Measurements from ENCODE around the gene SYVN1.

SYVN1 gene

GRCh38 chr11:65095427-65095826, 38.9 kb downstream of the SYVN1 start:
- H3K9me3 Mint-ChIP-seq = no peaks in the 10 kb centered on the region
- peaks cover 21% of the 10 kb centered on the region for H3K36me3 Mint-ChIP-seq (ENCODE audit: insufficient read depth)
- no peaks in the 10 kb centered on the region for H3K27me3 Mint-ChIP-seq
- DNase-seq (no peak), ATAC-seq (replicated peaks) (no peak)
- H3K4me3 Mint-ChIP-seq = peak overlapping the region; percentile 77 to 85
- H3K27ac Mint-ChIP-seq = peak overlapping the region; percentile 89 to 92
- H3K4me1 Mint-ChIP-seq (ENCODE audit: low read depth in 2 of 2) = peaks cover 3 to 16% of the 10 kb centered on the region in 2 donors

GRCh38 chr11:65090628-65091027, 43.7 kb downstream of the SYVN1 start:
- Mint-ChIP-seq H3K36me3 (ENCODE audit: insufficient read depth) (peaks cover 21% of the 10 kb centered on the region), H3K4me3 (no peak overlapping the region), H3K27me3 (no peaks in the 10 kb centered on the region), H3K9me3 (no peaks in the 10 kb centered on the region), H3K27ac (no peak overlapping the region), H3K4me1 (ENCODE audit: low read depth in 2 of 2) (peaks cover 3 to 4% of the 10 kb centered on the region in 2 donors)
- ATAC-seq (replicated peaks) (no peak), DNase-seq (no peak)

- Mint-ChIP-seq H3K27me3 (no peaks in the 10 kb centered on the region), H3K27ac (no peak overlapping the region), H3K9me3 (no peaks in the 10 kb centered on the region)
Measured at GRCh38 chr11:65089621-65090020, 44.7 kb downstream of the SYVN1 start.

GRCh38 chr11:65087827-65088226, 46.5 kb downstream of the SYVN1 start:
- Mint-ChIP-seq H3K36me3 (ENCODE audit: insufficient read depth) (peaks cover 48% of the 10 kb centered on the region), H3K9me3 (no peaks in the 10 kb centered on the region), H3K4me1 (ENCODE audit: low read depth in 2 of 2) (peaks cover 14 to 23% of the 10 kb centered on the region in 2 donors), H3K4me3 (no peak overlapping the region), H3K27me3 (no peaks in the 10 kb centered on the region), H3K27ac (peak overlapping the region in 1 of 2 donors; percentile 38)
- no peak for DNase-seq
- ATAC-seq (replicated peaks) = no peak

More at GRCh38 chr11:65089621-65090020, 44.7 kb downstream of the SYVN1 start:
- Mint-ChIP-seq H3K4me3 (no peak overlapping the region), H3K36me3 (ENCODE audit: insufficient read depth) (peaks cover 30% of the 10 kb centered on the region), H3K4me1 (ENCODE audit: low read depth in 2 of 2) (peaks cover 8 to 9% of the 10 kb centered on the region in 2 donors)
- no peak for DNase-seq
- no peak for ATAC-seq (replicated peaks)

GRCh38 chr11:65087216-65087615, 47.1 kb downstream of the SYVN1 start:
- Mint-ChIP-seq H3K36me3 (ENCODE audit: insufficient read depth) (peaks cover 48% of the 10 kb centered on the region), H3K4me1 (ENCODE audit: low read depth in 2 of 2) (peaks cover 14 to 23% of the 10 kb centered on the region in 2 donors), H3K9me3 (no peaks in the 10 kb centered on the region), H3K4me3 (no peak overlapping the region), H3K27me3 (no peaks in the 10 kb centered on the region), H3K27ac (no peak overlapping the region)
- DNase-seq (no peak), ATAC-seq (replicated peaks) (no peak)

- DNase-seq = no peak
Measured at GRCh38 chr11:65086809-65087208, 47.5 kb downstream of the SYVN1 start.

GRCh38 chr11:65085446-65085845, 48.9 kb downstream of the SYVN1 start:
- no peak for DNase-seq
- H3K27me3 Mint-ChIP-seq = no peaks in the 10 kb centered on the region
- H3K27ac Mint-ChIP-seq = peak overlapping the region; percentile 98 to 99
- peaks cover 14 to 23% of the 10 kb centered on the region in 2 donors for H3K4me1 Mint-ChIP-seq (ENCODE audit: low read depth in 2 of 2)
- ATAC-seq (replicated peaks) = no peak
- peaks cover 48% of the 10 kb centered on the region for H3K36me3 Mint-ChIP-seq (ENCODE audit: insufficient read depth)
- H3K9me3 Mint-ChIP-seq = no peaks in the 10 kb centered on the region
- peak overlapping the region; percentile 92 to 96 for H3K4me3 Mint-ChIP-seq

More at GRCh38 chr11:65086809-65087208, 47.5 kb downstream of the SYVN1 start:
- no peak for ATAC-seq (replicated peaks)
- Mint-ChIP-seq H3K27ac (no peak overlapping the region), H3K4me3 (no peak overlapping the region), H3K36me3 (ENCODE audit: insufficient read depth) (peaks cover 48% of the 10 kb centered on the region), H3K4me1 (ENCODE audit: low read depth in 2 of 2) (peaks cover 14 to 23% of the 10 kb centered on the region in 2 donors), H3K9me3 (no peaks in the 10 kb centered on the region), H3K27me3 (no peaks in the 10 kb centered on the region)

GRCh38 chr11:65084598-65085375, 49.5 kb downstream of the SYVN1 start:
- Mint-ChIP-seq H3K4me3 (peak overlapping the region; percentile 92 to 96), H3K27ac (peak overlapping the region; percentile 98 to 99), H3K4me1 (ENCODE audit: low read depth in 2 of 2) (peaks cover 14 to 23% of the 10 kb centered on the region in 2 donors), H3K9me3 (no peaks in the 10 kb centered on the region), H3K36me3 (ENCODE audit: insufficient read depth) (peaks cover 45% of the 10 kb centered on the region), H3K27me3 (no peaks in the 10 kb centered on the region)
- DNase-seq (no peak), ATAC-seq (replicated peaks) (no peak)

- peak within 1 kb of the TSS; percentile 92 to 96 for H3K4me3 Mint-ChIP-seq
- peak; percentile 94 for ATAC-seq (replicated peaks)
- H3K27ac Mint-ChIP-seq = peak within 1 kb of the TSS; percentile 98 to 99
- H3K36me3 Mint-ChIP-seq (ENCODE audit: insufficient read depth) = peaks cover 45% of the 10 kb centered on the region
- H3K9me3 Mint-ChIP-seq = no peaks in the 10 kb centered on the region
- no peaks in the 10 kb centered on the region for H3K27me3 Mint-ChIP-seq
- peak; percentile 96 to 98 (median 97) for DNase-seq
- H3K4me1 Mint-ChIP-seq (ENCODE audit: low read depth in 2 of 2) = peaks cover 14 to 23% of the 10 kb centered on the region in 2 donors
Measured at GRCh38 chr11:65083834-65084597, 50.3 kb downstream of the SYVN1 start, which contains the start of the genes CDCA5 and ZFPL1. TSS of gene CDCA5 (minus strand) at chr11:65084040. CDS start at chr11:65083978, 62 bp downstream. TSS of gene ZFPL1 (plus strand) at chr11:65084222. CDS start at chr11:65084699, 477 bp downstream.

- Mint-ChIP-seq H3K4me3 (peak overlapping the region; percentile 92 to 96), H3K36me3 (ENCODE audit: insufficient read depth) (peaks cover 42% of the 10 kb centered on the region), H3K4me1 (ENCODE audit: low read depth in 2 of 2) (peaks cover 14 to 23% of the 10 kb centered on the region in 2 donors), H3K27ac (peak overlapping the region; percentile 98 to 99), H3K27me3 (no peaks in the 10 kb centered on the region), H3K9me3 (no peaks in the 10 kb centered on the region)
- ATAC-seq (replicated peaks) (no peak), DNase-seq (no peak)
Measured at GRCh38 chr11:65083134-65083833, 51.0 kb downstream of the SYVN1 start.

GRCh38 chr11:65078786-65079342, 55.5 kb downstream of the SYVN1 start:
- Mint-ChIP-seq H3K27me3 (no peaks in the 10 kb centered on the region), H3K27ac (peak overlapping the region in 1 of 2 donors; percentile 35), H3K9me3 (no peaks in the 10 kb centered on the region), H3K4me3 (no peak overlapping the region), H3K36me3 (ENCODE audit: insufficient read depth) (peaks cover 11% of the 10 kb centered on the region), H3K4me1 (ENCODE audit: low read depth in 2 of 2) (peaks cover 0 to 13% of the 10 kb centered on the region in 2 donors)
- ATAC-seq (replicated peaks) (no peak), DNase-seq (no peak)

- peak; percentile 97 for ATAC-seq (replicated peaks)
- Mint-ChIP-seq H3K4me1 (ENCODE audit: low read depth in 2 of 2) (peaks cover 0 to 6% of the 10 kb centered on the region in 2 donors), H3K36me3 (ENCODE audit: insufficient read depth) (peaks cover 4% of the 10 kb centered on the region), H3K27me3 (no peaks in the 10 kb centered on the region), H3K27ac (peak overlapping the region in 1 of 2 donors; percentile 35), H3K9me3 (no peaks in the 10 kb centered on the region), H3K4me3 (no peak overlapping the region)
- DNase-seq = peak; percentile 59 to 68 (median 65)
Measured at GRCh38 chr11:65078151-65078550, 56.2 kb downstream of the SYVN1 start.

GRCh38 chr11:65077451-65077850, 56.9 kb downstream of the SYVN1 start:
- ATAC-seq (replicated peaks) (no peak), DNase-seq (no peak)
- Mint-ChIP-seq H3K27ac (no peak overlapping the region), H3K4me1 (ENCODE audit: low read depth in 2 of 2) (peaks cover 0 to 6% of the 10 kb centered on the region in 2 donors), H3K9me3 (no peaks in the 10 kb centered on the region), H3K36me3 (ENCODE audit: insufficient read depth) (no peaks in the 10 kb centered on the region), H3K27me3 (no peaks in the 10 kb centered on the region), H3K4me3 (no peak overlapping the region)
